ENCODE measurements around the gene TMOD2.

TMOD2 gene

GRCh38 chr15:51750792-51751696 lies at the start of gene TMOD2:
TMOD2 (plus strand) TSS chr15:51751597; CDS start chr15:51766442, 14,845 bp downstream.
- no peak for DNase-seq (ENCODE audit: low read depth)

- no peak for DNase-seq (ENCODE audit: low read depth)
Observed at GRCh38 chr15:51702710-51703109, 48.7 kb upstream of the TMOD2 start.

GRCh38 chr15:51706291-51706690 lies 45.1 kb upstream of the TMOD2 start:
- no peak for DNase-seq (ENCODE audit: low read depth)

- no peak for DNase-seq (ENCODE audit: low read depth)
Observed at GRCh38 chr15:51706926-51707608, 44.3 kb upstream of the TMOD2 start.

- no peak for DNase-seq (ENCODE audit: low read depth)
Observed at GRCh38 chr15:51708013-51708412, 43.4 kb upstream of the TMOD2 start.

GRCh38 chr15:51709031-51709430 lies 42.4 kb upstream of the TMOD2 start:
- no peak for DNase-seq (ENCODE audit: low read depth)

GRCh38 chr15:51714162-51714561 lies 37.2 kb upstream of the TMOD2 start:
- no peak for DNase-seq (ENCODE audit: low read depth)

- no peak for DNase-seq (ENCODE audit: low read depth)
Observed at GRCh38 chr15:51714911-51715310, 36.5 kb upstream of the TMOD2 start.

- no peak for DNase-seq (ENCODE audit: low read depth)
Observed at GRCh38 chr15:51718219-51718618, 33.2 kb upstream of the TMOD2 start.

- no peak for DNase-seq (ENCODE audit: low read depth)
Observed at GRCh38 chr15:51718746-51719145, 32.7 kb upstream of the TMOD2 start.

GRCh38 chr15:51720201-51720995 lies 31.0 kb upstream of the TMOD2 start:
- no peak for DNase-seq (ENCODE audit: low read depth)

- no peak for DNase-seq (ENCODE audit: low read depth)
Observed at GRCh38 chr15:51721199-51721960, 30.0 kb upstream of the TMOD2 start.

- no peak for DNase-seq (ENCODE audit: low read depth)
Observed at GRCh38 chr15:51724199-51724598, 27.2 kb upstream of the TMOD2 start.

- no peak for DNase-seq (ENCODE audit: low read depth)
Observed at GRCh38 chr15:51724673-51725072, 26.7 kb upstream of the TMOD2 start.

GRCh38 chr15:51726302-51727073 lies 24.9 kb upstream of the TMOD2 start:
- DNase-seq (ENCODE audit: low read depth): no peak

GRCh38 chr15:51727141-51727897 lies 24.1 kb upstream of the TMOD2 start:
- no peak for DNase-seq (ENCODE audit: low read depth)

- DNase-seq (ENCODE audit: low read depth): no peak
Observed at GRCh38 chr15:51731549-51732267, 19.7 kb upstream of the TMOD2 start.

GRCh38 chr15:51732646-51733045 lies 18.8 kb upstream of the TMOD2 start:
- DNase-seq (ENCODE audit: low read depth): no peak

- DNase-seq (ENCODE audit: low read depth): no peak
Observed at GRCh38 chr15:51735228-51736010, 16.0 kb upstream of the TMOD2 start.
